ENCODE results near the gene DNASE1L1.

The DNASE1L1 gene

DNA sequence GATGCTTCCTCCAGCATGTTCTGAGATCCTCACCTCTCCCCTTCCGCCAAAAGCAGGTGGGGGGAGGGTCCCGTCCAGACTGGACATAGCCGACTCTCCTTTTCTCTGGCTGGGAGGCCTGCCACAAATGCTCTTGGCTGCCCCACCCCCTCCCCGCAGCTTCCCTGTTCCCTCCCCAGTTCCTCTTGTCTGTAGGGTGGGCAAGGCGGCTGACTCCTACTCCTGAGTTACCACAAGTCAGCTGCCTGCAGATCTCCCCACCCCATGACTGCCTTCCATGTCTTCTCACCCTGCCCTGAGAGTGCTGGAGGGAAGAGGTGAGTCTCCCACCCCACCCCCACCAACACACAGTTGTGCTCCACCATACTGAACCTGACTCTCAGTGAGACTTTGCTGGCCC, 22.3 kb upstream of the DNASE1L1 start:
- H3K4me3 Mint-ChIP-seq = no peak overlapping the region
- peaks cover 26% of the 10 kb centered on the region for H3K36me3 Mint-ChIP-seq (ENCODE audit: insufficient read depth)
- no peaks in the 10 kb centered on the region for H3K9me3 Mint-ChIP-seq
- DNase-seq (no peak), ATAC-seq (replicated peaks) (no peak)
- H3K4me1 Mint-ChIP-seq (ENCODE audit: low read depth in 2 of 2) = peaks cover 18 to 21% of the 10 kb centered on the region in 2 donors
- no peaks in the 10 kb centered on the region for H3K27me3 Mint-ChIP-seq
- H3K27ac Mint-ChIP-seq = peak overlapping the region in 1 of 2 donors; percentile 60

DNA sequence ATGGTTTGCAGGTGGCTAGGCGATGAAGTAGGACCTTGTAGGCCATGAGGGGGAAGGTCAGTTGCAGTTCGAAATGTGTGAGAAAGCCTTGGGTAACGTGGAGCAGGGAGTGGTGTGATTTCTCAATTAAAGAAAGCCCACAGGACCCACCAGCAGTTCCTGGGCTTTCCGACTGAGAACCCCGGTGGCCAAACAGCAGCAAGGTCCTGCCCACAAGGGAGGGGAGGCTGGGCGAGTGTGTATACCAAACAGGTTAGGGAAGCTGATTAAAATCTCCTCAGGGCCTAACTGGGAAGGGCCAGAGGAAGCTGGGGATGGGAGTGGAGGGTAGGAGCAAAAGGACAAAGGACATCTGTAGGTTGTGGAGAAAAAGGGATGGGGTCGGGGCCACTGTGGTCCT, 21.9 kb upstream of the DNASE1L1 start:
- H3K4me1 Mint-ChIP-seq (ENCODE audit: low read depth in 2 of 2) = peaks cover 15 to 19% of the 10 kb centered on the region in 2 donors
- no peaks in the 10 kb centered on the region for H3K27me3 Mint-ChIP-seq
- H3K4me3 Mint-ChIP-seq = no peak overlapping the region
- no peaks in the 10 kb centered on the region for H3K9me3 Mint-ChIP-seq
- H3K27ac Mint-ChIP-seq = peak overlapping the region; percentile 64 to 65
- DNase-seq = no peak
- ATAC-seq (replicated peaks) = no peak
- peaks cover 23% of the 10 kb centered on the region for H3K36me3 Mint-ChIP-seq (ENCODE audit: insufficient read depth)

DNA sequence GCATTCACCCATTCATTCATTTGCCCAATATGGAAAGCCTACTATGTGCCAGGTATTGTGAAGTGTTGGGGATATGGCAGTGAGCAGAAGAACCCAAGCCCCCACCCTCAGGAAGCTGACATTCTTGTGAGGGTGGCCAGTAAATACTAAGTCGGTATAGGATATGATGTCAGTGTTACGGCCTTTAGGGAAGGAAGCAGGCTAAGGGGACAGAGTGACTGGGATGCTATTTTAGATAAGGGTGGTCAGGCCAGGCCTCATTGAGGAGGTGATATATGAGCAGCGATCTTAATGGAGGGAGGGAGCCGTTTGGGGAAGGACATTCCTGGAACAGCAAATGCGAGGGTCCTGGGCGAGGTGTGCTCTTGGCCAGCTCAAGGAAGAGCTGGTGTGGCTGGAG, 21.4 kb upstream of the DNASE1L1 start:
- Mint-ChIP-seq H3K36me3 (ENCODE audit: insufficient read depth) (peaks cover 23% of the 10 kb centered on the region), H3K9me3 (no peaks in the 10 kb centered on the region), H3K27me3 (no peaks in the 10 kb centered on the region), H3K4me3 (peak overlapping the region in 1 of 2 donors; percentile 40), H3K4me1 (ENCODE audit: low read depth in 2 of 2) (peaks cover 15 to 19% of the 10 kb centered on the region in 2 donors), H3K27ac (peak overlapping the region; percentile 64 to 65)
- no peak for DNase-seq
- no peak for ATAC-seq (replicated peaks)

DNA sequence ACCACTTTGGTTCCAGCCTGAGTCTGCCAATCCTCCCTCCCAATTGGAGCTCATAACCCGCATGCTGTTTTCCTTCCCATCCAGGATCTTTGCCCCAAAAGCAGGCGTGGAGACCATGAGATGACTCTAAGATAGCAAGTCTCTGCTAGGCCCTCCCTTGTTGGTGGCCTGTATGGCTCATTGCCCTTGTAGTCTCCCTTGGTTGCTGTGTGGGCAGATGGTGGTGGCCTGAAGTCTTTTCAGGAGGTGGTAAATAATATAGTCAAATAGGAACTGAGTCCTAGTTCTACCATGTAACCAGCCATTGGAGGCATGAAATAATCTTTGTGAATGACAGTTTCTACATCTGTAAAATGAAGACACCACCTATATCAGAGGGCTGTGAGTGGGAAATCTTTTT, 20.7 kb upstream of the DNASE1L1 start:
- Mint-ChIP-seq H3K4me3 (peak overlapping the region; percentile 78 to 79), H3K27me3 (no peaks in the 10 kb centered on the region), H3K4me1 (ENCODE audit: low read depth in 2 of 2) (peaks cover 15 to 19% of the 10 kb centered on the region in 2 donors), H3K9me3 (no peaks in the 10 kb centered on the region), H3K27ac (no peak overlapping the region), H3K36me3 (ENCODE audit: insufficient read depth) (peaks cover 18% of the 10 kb centered on the region)
- no peak for DNase-seq
- no peak for ATAC-seq (replicated peaks)

DNA sequence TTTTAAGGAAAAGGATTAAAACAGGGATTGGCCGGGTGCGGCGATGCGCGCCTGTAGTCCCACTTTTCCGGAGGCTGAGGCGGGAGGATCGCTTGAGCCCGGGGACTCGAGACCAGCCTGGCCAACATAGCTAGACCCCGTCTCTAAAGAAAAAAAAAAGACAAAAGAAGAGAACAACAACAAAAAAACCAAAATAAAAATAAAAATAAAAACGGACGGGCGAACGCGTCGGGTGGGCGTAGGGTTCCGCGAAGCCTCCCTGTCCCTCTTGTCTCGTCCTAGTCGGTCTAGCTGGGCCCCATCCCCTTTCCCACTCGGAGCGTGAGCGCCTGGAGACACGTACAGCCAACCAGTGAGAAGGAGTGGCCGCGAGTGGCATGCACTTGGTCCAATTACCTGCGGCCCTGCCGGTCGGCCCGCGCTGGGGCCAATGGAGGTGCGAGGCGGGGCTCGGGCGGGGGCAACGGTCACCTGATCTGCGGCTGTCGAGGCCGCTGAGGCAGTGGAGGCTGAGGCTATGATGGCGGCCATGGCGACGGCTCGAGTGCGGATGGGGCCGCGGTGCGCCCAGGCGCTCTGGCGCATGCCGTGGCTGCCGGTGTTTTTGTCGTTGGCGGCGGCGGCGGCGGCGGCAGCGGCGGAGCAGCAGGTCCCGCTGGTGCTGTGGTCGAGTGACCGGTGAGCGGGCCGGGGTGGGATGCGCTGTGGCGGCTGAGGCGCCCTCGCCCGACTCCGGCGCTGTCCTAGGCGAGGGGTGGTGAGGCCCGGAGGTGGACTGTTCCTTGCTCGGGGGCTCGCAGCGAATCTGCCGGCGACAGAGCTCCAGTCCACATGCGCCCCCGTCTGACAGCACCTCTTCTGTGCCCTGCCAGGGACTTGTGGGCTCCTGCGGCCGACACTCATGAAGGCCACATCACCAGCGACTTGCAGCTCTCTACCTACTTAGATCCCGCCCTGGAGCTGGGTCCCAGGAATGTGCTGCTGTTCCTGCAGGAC, 19.4 kb upstream of the DNASE1L1 start, which contains the start of gene ATP6AP1:
ATP6AP1 (plus strand) TSS at position 502 of the 996 bp plus-strand sequence; CDS start at position 518, 16 bp downstream.
- H3K9me3 Mint-ChIP-seq = no peaks in the 10 kb centered on the region
- ATAC-seq (replicated peaks) = peak; percentile 97
- peak within 1 kb of the TSS; percentile 67 to 86 for H3K27ac Mint-ChIP-seq

DNA sequence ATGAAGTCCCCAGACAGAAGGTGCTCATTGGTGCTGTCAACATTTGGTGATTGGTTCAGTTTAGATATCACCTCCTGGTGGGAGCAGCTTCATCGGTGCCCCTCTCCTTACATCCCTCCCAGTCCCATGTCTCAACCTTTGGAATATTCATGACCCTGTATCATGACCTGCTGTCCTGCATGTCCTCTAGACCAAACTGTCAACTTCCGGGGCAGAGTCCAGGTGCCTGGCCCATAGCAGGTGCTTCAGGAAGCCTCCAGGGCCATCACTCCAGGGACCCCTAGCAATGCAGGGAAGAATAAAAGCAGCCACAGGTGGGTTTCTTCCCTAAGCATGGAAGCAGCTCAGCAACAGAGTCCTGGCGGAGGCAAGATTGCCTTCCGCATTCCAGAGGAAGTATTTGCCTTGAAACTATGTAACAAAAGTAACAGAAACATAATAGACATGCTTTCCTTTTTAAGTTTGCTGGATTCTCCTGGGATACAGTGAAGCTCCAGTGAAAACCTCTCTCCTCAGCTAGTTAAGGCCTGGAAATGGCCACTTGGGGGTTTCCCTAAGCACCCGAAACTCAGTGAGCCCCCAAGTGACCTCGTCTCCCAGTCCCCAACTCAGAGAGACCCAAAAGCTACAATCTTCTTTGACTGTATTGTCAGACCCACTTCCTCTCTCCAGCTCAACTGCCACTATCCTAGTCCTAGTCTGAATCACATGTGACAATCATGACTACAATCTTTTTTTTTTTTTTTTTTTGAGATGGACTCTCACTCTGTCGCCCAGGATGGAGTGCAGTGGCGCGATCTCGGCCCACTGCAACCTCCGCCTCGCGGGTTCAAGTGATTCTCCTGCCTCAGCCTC, 18.1 kb upstream of the DNASE1L1 start:
- Mint-ChIP-seq H3K4me1 (ENCODE audit: low read depth in 2 of 2) (peaks cover 15 to 19% of the 10 kb centered on the region in 2 donors), H3K27me3 (no peaks in the 10 kb centered on the region), H3K9me3 (no peaks in the 10 kb centered on the region), H3K36me3 (ENCODE audit: insufficient read depth) (peaks cover 12% of the 10 kb centered on the region), H3K27ac (peak overlapping the region; percentile 44 to 86), H3K4me3 (no peak overlapping the region)
- DNase-seq (no peak), ATAC-seq (replicated peaks) (no peak)

More for the DNA sequence above, 19.4 kb upstream of the DNASE1L1 start, which contains the start of gene ATP6AP1:
- peaks cover 17% of the 10 kb centered on the region for H3K36me3 Mint-ChIP-seq (ENCODE audit: insufficient read depth)
- peaks cover 15 to 19% of the 10 kb centered on the region in 2 donors for H3K4me1 Mint-ChIP-seq (ENCODE audit: low read depth in 2 of 2)
- H3K27me3 Mint-ChIP-seq = no peaks in the 10 kb centered on the region
- peak within 1 kb of the TSS; percentile 78 to 79 for H3K4me3 Mint-ChIP-seq
- peak; percentile 78 to 81 (median 79) for DNase-seq

DNA sequence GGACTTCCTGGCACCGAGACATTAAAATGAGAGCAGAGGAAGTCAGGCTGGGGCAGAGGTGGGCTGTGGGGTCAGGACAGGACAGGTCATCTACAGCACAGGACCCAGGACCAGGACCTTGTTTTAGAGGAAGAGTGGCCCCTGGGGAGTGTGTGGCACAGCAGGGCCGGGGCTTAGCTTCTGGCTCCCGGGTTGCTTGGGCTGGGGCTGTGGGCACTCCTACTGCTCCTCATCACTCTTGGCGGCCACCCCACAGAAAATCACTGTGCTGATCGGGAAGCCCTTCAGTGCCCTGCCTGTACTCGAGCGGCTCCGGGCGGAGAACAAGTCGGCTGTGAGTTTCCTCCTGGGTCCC, 11.3 kb upstream of the DNASE1L1 start:
- Mint-ChIP-seq H3K36me3 (ENCODE audit: insufficient read depth) (peaks cover 5% of the 10 kb centered on the region), H3K4me3 (no peak overlapping the region), H3K9me3 (no peaks in the 10 kb centered on the region), H3K27ac (no peak overlapping the region), H3K27me3 (no peaks in the 10 kb centered on the region), H3K4me1 (ENCODE audit: low read depth in 2 of 2) (no peaks in the 10 kb centered on the region)
- no peak for ATAC-seq (replicated peaks)
- DNase-seq = no peak

DNA sequence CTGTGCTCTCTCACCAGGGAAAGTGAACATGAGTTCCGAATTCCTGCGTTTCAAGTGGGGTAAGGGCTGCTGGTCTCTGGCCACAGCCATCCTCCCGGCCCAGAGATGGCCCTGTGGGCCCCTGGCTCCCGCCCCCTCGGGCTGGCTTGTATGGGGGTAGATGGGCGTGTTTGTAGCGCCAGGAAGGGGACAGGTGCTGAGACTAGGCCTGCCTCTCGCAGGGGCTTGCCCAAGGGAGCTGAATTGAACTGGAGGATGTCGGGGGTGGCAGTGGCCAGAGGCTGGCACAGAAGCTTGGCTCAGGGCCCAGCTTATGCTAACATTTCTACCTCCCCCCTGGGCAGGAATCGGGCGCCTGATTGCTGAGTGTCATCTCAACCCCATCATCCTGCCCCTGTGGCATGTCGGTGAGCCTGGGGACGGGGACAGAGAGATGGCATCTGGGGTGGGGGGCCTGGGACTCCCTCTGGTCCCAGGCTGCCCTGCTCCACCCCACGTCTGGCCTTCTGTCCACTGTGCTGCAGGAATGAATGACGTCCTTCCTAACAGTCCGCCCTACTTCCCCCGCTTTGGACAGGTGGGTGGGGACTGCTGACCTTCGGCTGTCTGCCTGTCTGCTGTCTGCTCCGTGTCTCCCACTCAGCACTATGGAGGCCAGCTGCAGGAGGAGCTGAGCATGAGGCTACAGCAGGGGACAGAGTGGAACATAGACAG, 10.8 kb upstream of the DNASE1L1 start:
- Mint-ChIP-seq H3K27ac (no peak overlapping the region), H3K4me3 (no peak overlapping the region), H3K9me3 (no peaks in the 10 kb centered on the region), H3K27me3 (no peaks in the 10 kb centered on the region), H3K36me3 (ENCODE audit: insufficient read depth) (peaks cover 5% of the 10 kb centered on the region), H3K4me1 (ENCODE audit: low read depth in 2 of 2) (no peaks in the 10 kb centered on the region)
- DNase-seq (no peak), ATAC-seq (replicated peaks) (no peak)

DNA sequence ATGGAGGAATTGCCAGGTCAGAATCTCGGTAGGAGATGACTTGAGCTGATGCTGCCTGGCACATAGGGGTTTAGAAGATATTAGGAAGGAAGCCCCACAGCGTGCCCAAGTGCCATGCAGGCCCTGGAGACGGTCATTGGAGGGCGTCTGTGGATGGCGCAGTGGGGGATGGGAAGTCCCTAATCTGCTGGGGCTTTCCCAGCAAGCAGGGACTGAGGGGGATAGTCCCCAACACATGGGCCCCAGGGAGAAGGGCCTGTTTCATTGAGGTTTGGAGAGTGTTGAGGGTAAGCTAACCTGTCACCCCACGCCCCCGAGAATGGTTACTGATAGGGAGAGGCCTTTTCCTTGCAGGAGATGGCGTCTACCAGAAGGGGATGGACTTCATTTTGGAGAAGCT, 10.1 kb upstream of the DNASE1L1 start:
- Mint-ChIP-seq H3K4me1 (ENCODE audit: low read depth in 2 of 2) (no peaks in the 10 kb centered on the region), H3K9me3 (no peaks in the 10 kb centered on the region), H3K4me3 (no peak overlapping the region), H3K27ac (no peak overlapping the region), H3K27me3 (no peaks in the 10 kb centered on the region), H3K36me3 (ENCODE audit: insufficient read depth) (peaks cover 5% of the 10 kb centered on the region)
- DNase-seq (no peak), ATAC-seq (replicated peaks) (no peak)

DNA sequence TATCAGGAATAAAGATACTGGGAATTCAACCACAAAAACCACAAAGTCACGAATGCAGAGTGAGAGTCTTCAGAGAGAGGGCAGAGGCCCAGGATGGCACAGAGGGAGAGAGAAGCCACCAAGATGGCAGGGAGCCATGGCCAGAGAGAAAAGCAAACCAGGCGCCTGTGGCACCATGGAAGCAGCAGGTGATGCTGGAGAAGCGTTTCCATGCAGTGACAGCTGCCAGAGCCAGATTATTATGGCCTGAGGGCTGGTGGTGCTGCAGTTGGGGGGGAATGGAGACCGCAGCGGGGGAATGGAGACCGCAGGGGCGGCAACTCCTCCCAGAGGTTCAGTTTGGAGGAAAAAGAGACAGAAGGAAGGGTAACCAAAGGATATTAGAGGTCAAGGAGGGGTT, 8.1 kb upstream of the DNASE1L1 start:
- no peaks in the 10 kb centered on the region for H3K9me3 Mint-ChIP-seq
- H3K4me3 Mint-ChIP-seq = no peak overlapping the region
- ATAC-seq (replicated peaks) (no peak), DNase-seq (no peak)
- H3K27ac Mint-ChIP-seq = no peak overlapping the region
- peaks cover 11% of the 10 kb centered on the region for H3K36me3 Mint-ChIP-seq (ENCODE audit: insufficient read depth)
- H3K4me1 Mint-ChIP-seq (ENCODE audit: low read depth in 2 of 2) = peaks cover 3 to 6% of the 10 kb centered on the region in 2 donors
- no peaks in the 10 kb centered on the region for H3K27me3 Mint-ChIP-seq

DNA sequence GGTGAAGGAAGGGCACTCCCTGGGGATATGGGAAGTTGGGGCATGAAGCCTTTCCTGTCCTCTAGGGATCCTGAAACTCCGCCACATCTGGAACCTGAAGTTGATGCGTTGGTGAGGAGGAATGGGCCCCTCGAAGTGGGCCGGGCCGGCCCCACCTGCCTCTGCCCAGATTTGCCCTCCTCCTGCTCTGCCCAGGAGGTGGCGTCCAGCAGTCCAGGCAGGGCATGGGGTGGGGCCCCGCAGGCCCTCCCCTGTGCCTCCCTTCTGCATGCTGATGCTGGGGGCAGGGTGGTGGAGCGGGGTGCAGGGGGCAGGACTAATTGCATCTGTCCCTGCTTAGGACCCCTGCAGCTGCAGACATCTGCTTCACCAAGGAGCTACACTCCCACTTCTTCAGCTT, 4.1 kb upstream of the DNASE1L1 start:
- Mint-ChIP-seq H3K36me3 (ENCODE audit: insufficient read depth) (peaks cover 5% of the 10 kb centered on the region), H3K4me1 (ENCODE audit: low read depth in 2 of 2) (peaks cover 11% of the 10 kb centered on the region in 2 donors), H3K9me3 (no peaks in the 10 kb centered on the region), H3K27me3 (no peaks in the 10 kb centered on the region), H3K27ac (peak overlapping the region in 1 of 2 donors; percentile 86), H3K4me3 (no peak overlapping the region)
- no peak for ATAC-seq (replicated peaks)
- DNase-seq = no peak

DNA sequence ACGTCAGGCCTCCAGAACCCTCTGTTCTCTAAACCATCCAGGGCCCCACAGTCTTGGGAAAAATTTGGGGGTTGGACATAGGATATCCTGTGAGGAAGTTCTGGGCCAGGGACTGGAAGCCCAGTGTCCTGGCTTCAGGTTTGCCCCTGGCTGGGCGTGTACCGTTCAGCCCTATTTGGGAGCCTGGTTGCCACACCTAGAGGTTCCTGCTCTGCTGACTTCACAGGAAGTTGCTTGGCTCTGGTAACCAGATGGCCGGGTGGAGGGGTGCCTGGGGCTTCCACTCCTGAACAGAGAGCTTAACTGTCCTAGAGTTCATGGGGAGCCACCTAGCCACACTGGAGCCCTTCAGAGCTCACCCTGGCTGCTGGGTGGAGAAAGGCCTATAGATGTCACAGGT, 3.4 kb upstream of the DNASE1L1 start:
- Mint-ChIP-seq H3K4me1 (ENCODE audit: low read depth in 2 of 2) (peaks cover 11% of the 10 kb centered on the region in 2 donors), H3K27ac (peak overlapping the region in 1 of 2 donors; percentile 86), H3K36me3 (ENCODE audit: insufficient read depth) (peaks cover 5% of the 10 kb centered on the region), H3K27me3 (no peaks in the 10 kb centered on the region), H3K4me3 (peak overlapping the region; percentile 76 to 92), H3K9me3 (no peaks in the 10 kb centered on the region)
- DNase-seq (peak in 1 of 3 experiments; percentile 17), ATAC-seq (replicated peaks) (peak; percentile 61)

DNA sequence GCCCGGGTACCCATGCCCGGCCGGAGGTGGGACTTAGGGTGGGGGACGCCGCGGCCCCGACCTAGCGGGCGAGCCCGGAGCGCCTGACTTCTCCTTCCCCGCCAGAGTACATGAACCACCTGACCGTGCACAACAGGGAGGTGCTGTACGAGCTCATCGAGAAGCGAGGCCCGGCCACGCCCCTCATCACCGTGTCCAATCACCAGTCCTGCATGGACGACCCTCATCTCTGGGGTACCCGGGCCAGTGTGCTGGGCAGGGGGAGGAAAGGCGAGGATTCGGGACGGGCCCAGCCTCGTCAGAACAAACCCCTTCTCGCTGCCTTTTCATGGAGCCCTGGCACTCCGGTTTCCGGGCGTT, 2.9 kb upstream of the DNASE1L1 start:
- peaks cover 11% of the 10 kb centered on the region in 2 donors for H3K4me1 Mint-ChIP-seq (ENCODE audit: low read depth in 2 of 2)
- no peaks in the 10 kb centered on the region for H3K9me3 Mint-ChIP-seq
- H3K36me3 Mint-ChIP-seq (ENCODE audit: insufficient read depth) = peaks cover 7% of the 10 kb centered on the region
- no peaks in the 10 kb centered on the region for H3K27me3 Mint-ChIP-seq
- peak overlapping the region; percentile 76 to 92 for H3K4me3 Mint-ChIP-seq
- ATAC-seq (replicated peaks) (peak; percentile 57), DNase-seq (no peak)
- H3K27ac Mint-ChIP-seq = peak overlapping the region in 1 of 2 donors; percentile 86

Measured in effector memory CD8-positive, alpha-beta T cell (primary cell).